Hepatocyte (in vitro differentiated cells): ENCODE data around the gene HSD17B7.

Source experiments
- EZH2phosphoT487 ChIP-seq: fragments of 200-600 bp; sonication (generic); IDR thresholded peaks from one replicate; pipeline ENCODE4 v1.6.1; 2018; ENCODE audit warnings: antibody characterized with exemption, mild to moderate bottlenecking, low read depth, moderate library complexity; ENCODE audit not compliant: unreplicated experiment, severe bottlenecking
- TF ChIP-seq, protein P1 (sequence below): fragments of 200-600 bp; sonication (generic); IDR thresholded peaks from 2 replicates; pipeline ENCODE4 v1.5.1; 2016; ENCODE audit warnings: antibody characterized with exemption, mild to moderate bottlenecking; ENCODE audit not compliant: poor library complexity

DNA sequence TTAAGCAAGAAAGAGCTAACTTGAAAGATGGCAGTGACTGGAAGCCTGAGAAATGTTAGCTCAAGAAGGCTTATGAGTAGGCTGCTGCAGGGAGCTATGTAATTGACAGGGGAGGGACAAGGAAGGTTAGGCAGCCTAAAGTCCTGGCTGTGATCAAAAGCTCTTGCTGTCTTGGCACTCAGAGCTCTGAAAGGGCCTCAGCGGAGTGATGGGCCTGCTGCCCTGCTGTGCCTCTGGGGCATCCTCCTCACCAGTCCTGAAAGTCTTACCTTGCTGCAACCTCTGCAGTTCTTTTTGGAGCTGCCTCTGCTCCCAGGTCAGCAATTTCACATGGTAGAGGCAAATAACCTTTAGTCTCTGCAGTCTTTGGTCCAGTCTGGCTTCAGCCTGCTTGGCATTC is 68.7 kb downstream of the HSD17B7 start:
- TF ChIP-seq, protein P1, sequence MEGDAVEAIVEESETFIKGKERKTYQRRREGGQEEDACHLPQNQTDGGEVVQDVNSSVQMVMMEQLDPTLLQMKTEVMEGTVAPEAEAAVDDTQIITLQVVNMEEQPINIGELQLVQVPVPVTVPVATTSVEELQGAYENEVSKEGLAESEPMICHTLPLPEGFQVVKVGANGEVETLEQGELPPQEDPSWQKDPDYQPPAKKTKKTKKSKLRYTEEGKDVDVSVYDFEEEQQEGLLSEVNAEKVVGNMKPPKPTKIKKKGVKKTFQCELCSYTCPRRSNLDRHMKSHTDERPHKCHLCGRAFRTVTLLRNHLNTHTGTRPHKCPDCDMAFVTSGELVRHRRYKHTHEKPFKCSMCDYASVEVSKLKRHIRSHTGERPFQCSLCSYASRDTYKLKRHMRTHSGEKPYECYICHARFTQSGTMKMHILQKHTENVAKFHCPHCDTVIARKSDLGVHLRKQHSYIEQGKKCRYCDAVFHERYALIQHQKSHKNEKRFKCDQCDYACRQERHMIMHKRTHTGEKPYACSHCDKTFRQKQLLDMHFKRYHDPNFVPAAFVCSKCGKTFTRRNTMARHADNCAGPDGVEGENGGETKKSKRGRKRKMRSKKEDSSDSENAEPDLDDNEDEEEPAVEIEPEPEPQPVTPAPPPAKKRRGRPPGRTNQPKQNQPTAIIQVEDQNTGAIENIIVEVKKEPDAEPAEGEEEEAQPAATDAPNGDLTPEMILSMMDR: no peak
- no peak for TF ChIP-seq EZH2phosphoT487
